ENCODE data around the gene GPD1.

Gene GPD1

DNA sequence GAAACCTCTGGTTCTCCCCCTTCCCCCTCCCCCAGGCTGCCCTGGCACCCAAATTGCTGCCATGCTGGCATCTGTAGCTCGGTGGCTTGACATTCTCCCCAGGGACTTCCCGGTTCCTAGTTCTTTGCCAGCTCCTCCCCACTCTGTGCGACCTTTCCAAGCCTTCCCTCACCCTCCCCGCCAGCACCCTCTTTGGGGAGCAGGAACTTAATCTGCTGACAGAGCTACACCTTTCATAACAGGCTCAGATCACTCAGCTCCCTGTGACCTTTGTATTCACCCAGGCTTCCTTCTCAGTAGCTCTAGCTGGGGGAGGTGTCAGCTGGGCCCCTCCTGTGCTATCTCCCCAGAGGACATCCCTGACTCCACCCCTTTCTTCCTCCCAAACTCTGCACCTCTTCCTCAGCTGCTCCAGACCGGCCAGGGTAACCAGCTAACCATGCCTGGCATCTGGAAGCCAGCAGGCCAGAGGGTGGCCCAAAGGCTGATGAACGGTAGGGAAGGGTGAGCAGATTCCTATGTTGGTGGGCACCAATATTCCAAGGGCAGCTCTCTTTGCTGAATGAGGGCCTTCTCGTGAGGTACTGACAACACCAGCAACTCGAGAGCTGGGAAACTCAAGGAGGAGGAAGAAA is 6.4 kb downstream of the GPD1 start:
- TF ChIP-seq, protein P1, sequence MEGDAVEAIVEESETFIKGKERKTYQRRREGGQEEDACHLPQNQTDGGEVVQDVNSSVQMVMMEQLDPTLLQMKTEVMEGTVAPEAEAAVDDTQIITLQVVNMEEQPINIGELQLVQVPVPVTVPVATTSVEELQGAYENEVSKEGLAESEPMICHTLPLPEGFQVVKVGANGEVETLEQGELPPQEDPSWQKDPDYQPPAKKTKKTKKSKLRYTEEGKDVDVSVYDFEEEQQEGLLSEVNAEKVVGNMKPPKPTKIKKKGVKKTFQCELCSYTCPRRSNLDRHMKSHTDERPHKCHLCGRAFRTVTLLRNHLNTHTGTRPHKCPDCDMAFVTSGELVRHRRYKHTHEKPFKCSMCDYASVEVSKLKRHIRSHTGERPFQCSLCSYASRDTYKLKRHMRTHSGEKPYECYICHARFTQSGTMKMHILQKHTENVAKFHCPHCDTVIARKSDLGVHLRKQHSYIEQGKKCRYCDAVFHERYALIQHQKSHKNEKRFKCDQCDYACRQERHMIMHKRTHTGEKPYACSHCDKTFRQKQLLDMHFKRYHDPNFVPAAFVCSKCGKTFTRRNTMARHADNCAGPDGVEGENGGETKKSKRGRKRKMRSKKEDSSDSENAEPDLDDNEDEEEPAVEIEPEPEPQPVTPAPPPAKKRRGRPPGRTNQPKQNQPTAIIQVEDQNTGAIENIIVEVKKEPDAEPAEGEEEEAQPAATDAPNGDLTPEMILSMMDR (conservative IDR thresholded peaks at IDR 0.05; ENCODE audit: control insufficient read depth, insufficient read depth, low read depth, low read length): no peak
- no peak overlapping the region for H3K4me3 ChIP-seq (ENCODE audit: control insufficient read depth, low read depth, low read length)
- no peak for DNase-seq (ENCODE audit: low read depth)

DNA sequence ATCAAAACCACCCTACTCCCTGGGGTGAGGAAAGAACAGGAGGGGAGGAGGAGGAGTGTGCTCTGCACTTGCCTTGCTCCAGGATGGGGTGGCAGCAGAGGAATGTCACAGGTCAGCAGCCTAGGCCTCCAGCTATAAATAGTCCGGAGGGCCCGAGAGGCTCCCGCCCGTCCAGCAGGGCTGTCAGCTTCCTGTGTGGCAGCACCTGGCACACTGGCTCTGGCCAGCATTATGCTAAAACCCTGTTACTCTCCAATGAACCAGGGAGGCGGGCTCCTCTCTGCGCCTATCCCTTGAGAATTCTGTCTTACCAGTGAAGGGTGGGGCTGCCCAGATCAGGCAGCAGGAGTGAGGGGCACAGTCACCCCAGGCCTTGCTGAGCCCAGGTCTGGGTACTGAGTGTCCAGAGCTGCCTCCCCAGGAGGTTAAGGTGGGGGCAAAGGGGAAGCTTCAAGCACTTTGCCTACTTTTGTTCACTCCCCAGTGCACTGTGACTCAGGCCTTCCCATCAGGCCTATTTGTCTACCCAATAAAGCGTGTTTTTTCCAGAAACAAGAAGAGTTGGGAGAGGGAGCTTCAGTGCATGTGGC is 7.0 kb downstream of the GPD1 start:
- DNase-seq (ENCODE audit: low read depth): peak; percentile 42
- H3K4me3 ChIP-seq (ENCODE audit: control insufficient read depth, low read depth, low read length): peak overlapping the region; percentile 46
- TF ChIP-seq, protein P1 (conservative IDR thresholded peaks at IDR 0.05; ENCODE audit: control insufficient read depth, insufficient read depth, low read depth, low read length): no peak

DNA sequence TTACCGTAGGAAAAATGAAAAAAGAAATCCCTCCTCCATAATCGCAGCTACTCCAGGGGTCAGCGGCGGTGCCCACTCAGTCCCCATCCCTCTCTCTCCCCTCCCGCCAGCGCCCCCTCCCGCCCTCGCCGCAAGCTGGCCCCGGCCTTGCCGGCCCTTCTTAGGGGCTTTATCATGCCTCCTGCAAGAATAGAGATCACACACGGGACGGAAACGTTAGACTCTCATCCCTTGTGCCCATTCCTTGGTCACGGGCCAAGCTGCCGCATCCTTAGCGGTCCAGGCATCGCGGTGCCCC is 7.5 kb downstream of the GPD1 start:
- no peak for DNase-seq (ENCODE audit: low read depth)
- TF ChIP-seq, protein P1 (conservative IDR thresholded peaks at IDR 0.05; ENCODE audit: control insufficient read depth, insufficient read depth, low read depth, low read length): no peak

DNA sequence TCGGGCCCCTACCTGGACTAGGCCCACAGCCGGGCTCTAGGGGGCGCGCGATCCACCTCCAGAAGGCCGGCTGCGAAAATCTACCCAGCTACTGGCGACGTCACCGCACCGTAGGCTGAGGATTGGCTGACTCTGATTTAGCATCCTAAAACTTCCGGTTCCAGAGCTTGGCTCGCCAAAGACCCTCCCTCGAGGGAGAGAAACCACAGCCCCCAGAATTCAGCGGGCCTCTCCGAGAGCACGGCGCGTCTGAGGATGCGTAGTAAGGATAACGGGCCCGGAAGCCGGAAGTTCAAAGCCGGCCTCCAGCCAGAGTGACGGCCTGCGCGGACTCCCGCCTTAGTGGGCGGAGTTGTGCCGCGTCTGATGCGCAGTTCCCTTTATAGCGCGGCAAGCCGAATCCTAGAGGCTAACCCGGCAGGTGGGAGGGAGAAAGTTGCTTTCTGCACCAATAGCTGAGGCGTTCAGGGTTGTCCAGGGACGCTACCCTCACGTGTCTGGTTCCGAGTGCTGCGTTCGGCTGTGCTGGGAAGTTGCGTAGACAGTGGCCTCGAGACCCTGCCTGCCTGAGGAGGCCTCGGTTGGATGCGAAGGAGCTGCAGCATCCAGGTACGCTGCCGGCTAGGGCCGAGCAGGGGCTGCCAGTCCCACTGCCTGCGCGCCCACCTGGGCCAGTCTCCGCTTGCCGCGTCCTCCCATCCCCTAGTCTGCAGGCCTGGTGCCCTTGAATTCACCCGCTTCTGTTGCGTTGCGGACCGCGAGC is 8.1 kb downstream of the GPD1 start, which contains the start of gene COX14:
Gene COX14, plus strand, starts transcription at position 544 of the 763 bp plus-strand sequence. CDS start 7,808 bp downstream, outside the sequence.
- TF ChIP-seq, protein P1 (conservative IDR thresholded peaks at IDR 0.05; ENCODE audit: control insufficient read depth, insufficient read depth, low read depth, low read length): peak; percentile 63
- DNase-seq (ENCODE audit: low read depth): peak; percentile 99

More for the DNA sequence above, 7.5 kb downstream of the GPD1 start:
- peak overlapping the region; percentile 46 for H3K4me3 ChIP-seq (ENCODE audit: control insufficient read depth, low read depth, low read length)

DNA sequence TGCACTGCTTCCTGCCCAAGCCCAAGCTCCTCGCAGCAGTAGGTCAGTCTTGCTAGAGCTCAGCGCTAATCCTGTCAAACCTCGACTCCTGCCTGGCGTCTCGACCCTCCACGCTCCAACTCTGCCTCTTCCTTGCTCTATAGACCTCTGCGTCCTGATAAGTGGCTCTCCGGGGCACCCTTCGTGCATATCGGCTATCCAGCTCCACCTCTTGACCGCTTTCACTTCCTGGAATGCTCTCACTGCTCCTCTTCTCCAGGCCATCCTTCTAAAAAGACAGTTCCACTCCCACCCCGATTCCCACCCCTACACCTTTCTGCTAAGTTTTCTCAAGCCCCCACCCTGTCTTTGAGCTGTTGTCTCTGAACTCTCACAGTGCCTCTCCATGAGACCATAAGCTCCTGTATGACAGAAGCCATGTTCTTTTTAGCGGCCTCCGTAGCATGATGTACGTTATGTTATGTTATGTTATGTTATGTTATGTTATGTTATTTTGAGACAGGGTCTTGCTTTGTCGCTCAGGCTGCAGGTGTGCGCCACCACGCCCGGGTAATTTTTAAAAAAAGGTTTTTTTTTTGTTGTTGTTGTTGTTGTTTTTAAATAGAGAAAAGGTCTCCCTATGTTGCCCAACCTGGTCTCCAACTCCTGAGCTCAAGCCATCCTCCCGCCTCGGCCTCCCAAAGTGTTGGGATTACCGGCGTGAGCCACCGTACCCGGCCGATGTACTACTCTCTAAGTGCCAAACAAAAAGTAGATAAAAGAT is 8.8 kb downstream of the GPD1 start:
- peak overlapping the region; percentile 98 for H3K4me3 ChIP-seq (ENCODE audit: control insufficient read depth, low read depth, low read length)
- TF ChIP-seq, protein P1 (conservative IDR thresholded peaks at IDR 0.05; ENCODE audit: control insufficient read depth, insufficient read depth, low read depth, low read length): no peak
- peak; percentile 45 for DNase-seq (ENCODE audit: low read depth)

More for the DNA sequence above, 8.1 kb downstream of the GPD1 start, which contains the start of gene COX14:
- peak within 1 kb of the TSS; percentile 98 for H3K4me3 ChIP-seq (ENCODE audit: control insufficient read depth, low read depth, low read length)

DNA sequence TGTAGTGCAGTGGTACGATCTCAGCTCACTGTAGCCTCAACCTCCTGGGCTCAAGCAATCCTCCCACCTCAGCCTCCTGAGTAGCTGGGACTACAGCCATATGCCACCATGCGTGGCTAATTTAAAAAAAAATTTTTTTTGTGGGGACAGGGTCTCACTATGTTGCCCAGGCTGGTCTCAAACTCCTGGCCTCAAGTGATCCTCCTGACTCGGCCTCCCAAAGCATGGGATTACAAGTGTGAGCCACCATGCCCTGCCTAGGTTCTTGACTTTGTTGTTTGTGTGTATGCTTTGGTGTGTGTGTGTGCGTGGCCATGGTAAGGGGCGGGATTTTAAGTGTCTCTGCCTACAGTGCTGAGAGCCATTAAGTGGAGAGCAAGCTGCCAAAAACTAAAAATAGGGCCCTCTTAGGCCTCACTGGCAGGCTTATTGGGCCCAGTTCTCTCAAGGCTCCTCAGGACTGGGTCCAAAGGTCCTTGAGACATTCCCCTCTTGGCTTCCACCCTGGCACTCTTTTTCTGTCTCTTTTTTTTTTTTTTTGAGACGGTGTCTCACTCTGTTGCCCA is 13.3 kb downstream of the GPD1 start:
- no peak for DNase-seq (ENCODE audit: low read depth)
- TF ChIP-seq, protein P1 (conservative IDR thresholded peaks at IDR 0.05; ENCODE audit: control insufficient read depth, insufficient read depth, low read depth, low read length): no peak
- H3K4me3 ChIP-seq (ENCODE audit: control insufficient read depth, low read depth, low read length): no peak overlapping the region
